Stimulated activated CD8-positive, alpha-beta memory T cell treated with anti-CD3 and anti-CD28 coated beads, Interleukin-15, amount 100 ng/mL, for 1 hour (primary cell): ENCODE measurements around the gene AUTS2.

ENCODE experiments used
- DNase-seq: peaks from one replicate; pipeline ENCODE4 v3.0.0-alpha.2; 2020; ENCODE audit warnings: low read depth

AUTS2 gene

DNA sequence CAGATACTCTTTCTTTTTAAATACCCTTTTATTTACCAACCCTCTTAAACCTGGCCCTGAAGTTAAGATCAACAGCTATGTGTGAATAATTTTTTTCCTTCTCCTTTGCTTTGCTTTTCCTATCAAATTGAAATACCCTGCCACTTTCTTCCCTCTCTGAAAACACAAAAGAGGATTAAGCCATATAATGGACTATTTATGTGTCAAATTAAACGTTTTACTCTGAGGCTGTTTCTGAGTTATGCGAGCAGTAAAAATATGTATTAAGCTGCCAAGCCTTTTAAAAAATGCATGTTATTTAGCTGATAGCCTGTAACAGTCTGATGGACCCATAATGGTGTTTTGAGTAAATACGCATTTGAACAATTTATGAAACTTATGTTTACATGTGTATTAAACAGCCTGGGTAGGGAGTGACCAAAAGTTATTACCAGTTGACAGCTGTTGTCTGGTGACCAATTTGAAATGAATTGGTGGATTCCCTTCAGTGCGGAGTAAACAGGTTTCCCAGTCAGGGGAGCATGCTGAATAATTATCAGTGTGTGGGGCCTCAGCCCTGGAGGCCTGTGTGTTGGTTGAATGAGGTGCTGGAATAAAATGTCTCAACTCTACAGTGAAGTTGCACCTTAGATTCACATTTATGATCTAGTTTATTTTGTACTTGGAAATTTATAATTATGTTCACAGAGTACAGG lies 89.6 kb downstream of the AUTS2 start:
- no peak for DNase-seq

DNA sequence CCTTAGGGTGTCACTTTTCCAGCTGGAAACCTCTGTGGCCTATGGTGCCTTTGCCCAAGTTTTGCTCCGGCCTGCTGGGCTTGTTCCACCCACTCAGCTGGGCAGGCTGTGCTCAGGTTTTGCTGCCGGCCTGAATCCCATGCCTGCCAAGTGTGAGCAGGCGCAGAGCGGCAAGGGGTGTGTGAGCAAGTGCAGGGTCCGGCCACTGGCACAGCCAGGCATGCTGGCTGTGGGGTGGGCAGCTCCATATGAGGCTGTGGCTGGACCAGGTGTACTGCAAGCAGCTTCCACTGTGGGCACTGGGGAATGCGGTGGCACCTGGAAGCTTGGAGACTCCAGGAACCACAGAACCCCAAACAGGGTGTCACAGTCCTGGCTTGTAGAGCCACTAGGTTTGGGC lies 92.1 kb downstream of the AUTS2 start:
- DNase-seq = no peak

DNA sequence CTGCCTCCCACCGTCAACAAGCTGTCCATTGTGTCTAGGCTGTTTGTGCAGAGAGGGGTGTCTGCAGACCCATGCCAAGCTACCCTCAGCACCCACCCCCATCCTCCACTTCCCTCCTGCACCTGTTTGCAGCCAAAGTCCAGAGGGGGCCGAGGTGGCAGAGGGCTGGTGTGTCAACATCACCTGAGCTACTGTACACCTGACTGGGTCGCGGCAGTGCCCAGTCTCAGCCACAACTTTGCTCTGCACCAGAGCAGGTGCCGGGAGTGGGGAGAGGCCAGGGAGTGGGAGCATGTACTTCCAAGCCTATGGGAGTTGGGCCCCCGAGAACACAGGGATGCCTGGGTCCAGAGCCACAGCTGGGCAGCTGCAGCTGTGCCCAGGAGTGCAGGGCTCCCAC lies 93.1 kb downstream of the AUTS2 start:
- no peak for DNase-seq

DNA sequence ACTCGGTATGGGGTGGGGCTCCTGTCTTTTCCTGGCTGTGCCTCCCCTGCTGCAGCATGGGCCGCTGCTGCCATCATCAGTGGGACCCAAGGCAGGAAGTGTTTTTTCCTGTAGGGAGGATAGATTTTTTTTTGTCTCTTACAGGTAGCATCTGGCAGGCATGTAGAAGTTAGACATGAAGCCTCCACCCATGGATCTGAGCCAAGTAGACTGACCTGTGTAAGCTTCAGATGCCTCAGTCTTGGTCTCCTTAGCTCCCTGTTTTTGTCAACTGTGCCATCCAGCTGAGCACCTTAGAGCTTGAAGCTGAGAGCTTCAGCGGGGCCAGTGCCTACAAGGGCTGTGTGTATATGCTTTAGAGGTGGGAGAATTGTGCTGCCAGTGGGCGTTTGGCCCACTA lies 93.5 kb downstream of the AUTS2 start:
- DNase-seq = no peak

DNA sequence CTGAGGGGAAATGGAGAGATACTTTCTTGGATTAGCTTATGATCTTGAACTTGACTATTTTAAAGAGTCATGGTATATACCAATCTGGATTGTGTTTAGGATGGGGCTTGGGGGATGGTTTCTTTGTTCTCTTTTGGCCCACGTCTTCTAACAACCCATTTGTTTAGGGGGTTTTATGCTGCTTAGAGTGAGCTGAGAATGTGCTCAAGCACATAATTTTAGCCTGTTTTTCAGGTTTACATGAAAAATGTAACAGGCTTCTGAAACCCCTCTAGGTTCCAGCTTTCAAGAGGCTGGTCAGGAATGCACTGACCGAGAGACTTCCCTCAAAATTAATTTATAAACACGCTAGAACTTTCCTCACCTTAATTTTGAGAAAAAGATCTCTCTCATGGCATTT lies 94.3 kb downstream of the AUTS2 start:
- no peak for DNase-seq

DNA sequence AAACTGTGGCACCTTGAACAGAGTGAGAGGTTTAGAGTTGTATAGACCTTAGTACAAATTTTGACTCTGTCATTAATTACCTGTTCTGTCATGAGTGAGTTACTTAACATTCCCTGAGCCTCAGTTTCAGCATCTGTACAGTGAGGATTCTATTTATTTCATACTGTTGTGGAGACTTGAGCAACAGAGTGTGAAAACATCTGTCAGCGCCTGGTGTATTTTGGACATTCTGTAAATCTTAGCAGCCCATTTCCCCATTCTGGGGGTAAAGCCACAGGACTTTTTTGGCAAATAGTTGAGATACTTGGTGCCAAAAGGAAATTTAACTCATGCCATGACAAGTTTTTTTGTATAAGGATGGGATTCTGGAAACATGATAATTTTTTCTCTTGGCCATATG lies 94.8 kb downstream of the AUTS2 start:
- DNase-seq = no peak

DNA sequence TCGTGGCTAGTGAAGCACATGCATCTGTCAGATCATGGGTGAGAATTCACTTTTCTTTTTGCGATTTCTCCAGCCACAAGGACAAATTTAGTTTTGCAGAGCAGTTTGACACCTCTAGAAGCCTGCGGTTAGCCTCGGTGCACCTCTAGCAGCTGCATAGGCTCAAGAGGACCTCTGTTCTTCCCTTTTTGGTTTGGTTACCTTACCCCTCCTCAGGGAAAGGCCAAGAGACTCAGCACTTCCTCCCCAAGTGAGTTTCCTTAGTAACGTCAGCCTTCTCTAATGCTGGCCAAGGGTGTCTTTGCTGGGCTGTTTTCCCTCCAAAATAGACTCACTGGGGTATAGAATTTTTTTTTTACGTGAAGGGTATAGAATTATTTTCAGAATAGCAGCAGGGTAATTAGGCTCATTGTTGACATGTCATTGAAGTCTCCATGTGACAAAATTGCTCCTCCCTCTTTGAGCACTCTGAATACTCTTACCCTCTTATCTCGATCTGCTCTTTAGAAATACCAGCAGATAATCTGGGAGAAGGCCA lies 97.8 kb downstream of the AUTS2 start:
- DNase-seq = no peak

DNA sequence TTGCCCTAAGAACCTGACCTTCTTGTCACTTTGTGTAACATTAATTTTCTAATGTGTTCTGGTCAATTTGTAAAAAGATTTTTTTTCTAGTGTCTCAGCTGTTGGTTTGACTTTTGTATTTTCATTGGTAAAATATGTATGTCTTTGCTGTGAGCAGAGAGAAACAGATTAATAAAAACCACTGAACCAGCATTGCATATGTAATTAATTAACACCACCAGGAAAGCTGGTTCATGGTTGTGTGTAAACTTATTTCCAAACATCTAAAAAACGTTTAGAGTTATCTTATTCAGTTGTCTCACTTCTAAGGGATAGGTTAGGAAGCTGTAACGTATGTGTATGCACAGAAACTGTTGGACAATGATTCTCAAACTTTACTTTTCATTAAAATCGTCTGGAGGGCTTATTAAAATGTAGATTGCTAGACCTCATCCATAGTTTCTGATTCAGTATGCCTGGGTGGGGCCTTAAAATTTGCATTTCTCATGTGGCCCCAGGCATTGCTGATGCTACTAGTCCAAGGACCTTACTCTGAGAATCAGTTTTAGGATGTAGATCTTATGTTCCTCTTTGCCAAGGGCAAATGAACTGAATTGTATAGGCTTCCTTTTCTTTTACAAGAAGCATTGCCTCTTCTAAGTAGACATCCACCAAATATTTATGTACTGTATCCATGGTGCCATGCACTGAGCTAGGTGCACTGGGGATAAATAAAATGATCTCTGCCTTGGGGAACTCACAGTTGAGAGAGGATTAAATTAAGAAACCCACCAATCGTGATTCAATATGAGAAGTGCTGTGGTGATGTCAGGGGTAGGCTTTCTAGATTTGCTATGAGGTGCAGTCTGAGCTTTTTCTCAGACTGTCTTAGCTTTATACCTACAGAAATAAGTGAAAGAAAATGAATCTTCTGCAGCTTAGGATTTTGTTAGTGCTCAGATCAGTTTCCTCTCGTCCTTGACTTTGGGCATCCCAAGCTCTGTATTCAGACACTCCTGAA lies 98.7 kb downstream of the AUTS2 start:
- DNase-seq = no peak

DNA sequence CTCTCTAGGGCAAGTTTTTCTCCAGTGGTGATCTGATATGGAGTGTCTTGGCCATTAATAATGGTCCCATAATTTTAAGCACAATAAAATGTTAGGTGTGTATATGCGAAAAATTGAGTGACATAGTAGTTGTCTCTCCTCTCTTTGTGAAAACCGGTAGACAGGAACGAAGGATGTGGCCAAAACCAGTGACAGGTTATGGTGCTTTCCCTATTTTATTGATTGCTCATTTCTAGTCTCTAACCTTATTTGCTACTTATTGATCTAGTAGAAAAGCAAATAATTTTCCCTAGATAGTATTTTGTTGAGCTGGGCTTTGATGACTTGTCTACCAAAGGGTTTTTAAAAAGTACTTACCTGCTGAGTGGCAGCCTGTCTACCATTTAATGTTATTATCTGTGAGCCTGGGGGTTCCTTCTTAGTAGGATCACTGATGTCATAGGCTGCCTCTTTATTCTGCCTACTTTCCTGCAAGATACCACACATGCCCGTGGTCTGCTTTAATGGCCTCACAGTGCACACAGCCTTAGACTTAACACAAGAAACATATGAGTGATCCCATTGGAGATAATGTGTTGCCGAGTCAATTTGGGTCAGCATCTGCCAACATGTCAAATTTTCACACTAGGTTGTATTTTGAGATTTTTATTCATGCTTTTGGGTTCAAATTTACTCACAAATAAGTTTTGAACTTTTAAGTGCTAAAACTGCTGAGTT lies 100.0 kb downstream of the AUTS2 start:
- DNase-seq = no peak

DNA sequence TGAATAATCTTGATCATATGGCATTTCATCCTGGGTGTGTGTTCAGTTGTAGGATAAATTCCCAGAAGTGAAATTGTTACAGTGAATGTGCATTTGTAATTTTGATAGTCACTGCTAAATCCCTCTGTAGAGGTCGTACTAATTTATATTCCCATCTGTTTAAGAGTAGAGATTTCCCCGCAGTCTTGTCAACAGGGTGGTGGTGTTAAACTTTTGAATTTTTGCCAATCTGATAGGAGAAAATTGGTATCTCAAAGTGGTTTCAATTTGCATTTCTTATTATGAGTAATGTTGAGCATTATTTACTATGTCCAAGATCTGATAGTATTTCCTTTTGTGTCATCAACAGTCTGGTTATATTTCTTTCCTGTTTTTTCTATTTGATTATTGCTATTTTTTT lies 101.7 kb downstream of the AUTS2 start:
- no peak for DNase-seq

DNA sequence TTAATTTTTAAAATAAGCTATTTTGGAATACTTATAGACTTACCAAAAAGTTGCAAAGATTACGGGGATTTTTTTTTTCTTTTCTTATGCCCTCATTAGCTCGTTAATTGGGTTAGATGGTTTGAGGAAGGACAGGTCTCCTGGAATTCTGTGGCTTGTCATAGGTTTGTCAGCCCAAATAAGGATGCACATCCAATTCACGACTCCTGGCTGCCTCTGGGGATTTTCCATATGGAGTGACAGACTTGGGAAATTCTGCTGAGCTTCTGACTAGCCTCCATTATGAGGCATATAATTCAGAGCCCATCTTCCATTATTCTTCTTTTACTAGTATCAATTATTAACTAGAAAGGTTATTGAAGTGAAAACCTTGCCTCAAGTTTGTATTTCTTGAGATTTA lies 102.1 kb downstream of the AUTS2 start:
- no peak for DNase-seq

DNA sequence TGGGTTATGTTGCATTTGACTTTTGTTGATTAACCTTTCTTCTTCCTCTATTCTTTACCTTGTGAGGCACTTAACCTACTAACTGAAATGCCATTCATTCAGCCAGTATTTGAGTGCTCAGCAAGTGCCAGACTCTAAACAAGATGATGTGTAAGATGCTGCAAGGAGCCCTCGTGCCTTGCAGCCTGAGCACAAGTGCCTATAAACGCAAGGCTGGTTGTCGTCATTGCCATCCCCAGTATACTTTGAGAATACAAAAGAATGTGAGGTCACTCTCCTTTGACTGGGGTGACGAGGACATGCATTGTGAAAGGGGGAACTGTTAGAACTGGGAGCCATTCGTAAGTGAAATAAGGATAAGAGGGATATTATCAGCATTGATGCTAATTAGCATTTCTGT lies 103.0 kb downstream of the AUTS2 start:
- DNase-seq = no peak

DNA sequence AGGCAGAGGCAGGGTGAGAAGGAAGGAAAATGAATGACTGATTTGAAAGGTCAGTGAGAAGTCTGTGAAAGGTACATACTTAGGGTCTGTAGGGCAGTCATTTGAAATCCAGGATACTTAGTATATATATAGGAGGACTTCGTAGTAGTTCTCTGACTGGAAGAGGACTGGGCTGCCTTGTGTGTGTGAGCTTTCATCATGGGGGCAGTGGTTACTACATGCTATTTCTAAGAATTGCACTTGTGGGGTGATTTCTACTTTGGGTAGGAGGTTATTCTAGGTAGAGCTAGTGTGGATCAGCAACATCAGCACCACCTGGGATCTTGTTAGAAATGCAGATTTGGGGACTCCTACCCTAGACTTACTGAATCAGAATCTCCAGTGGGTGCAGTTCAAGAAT lies 104.1 kb downstream of the AUTS2 start:
- DNase-seq = no peak

DNA sequence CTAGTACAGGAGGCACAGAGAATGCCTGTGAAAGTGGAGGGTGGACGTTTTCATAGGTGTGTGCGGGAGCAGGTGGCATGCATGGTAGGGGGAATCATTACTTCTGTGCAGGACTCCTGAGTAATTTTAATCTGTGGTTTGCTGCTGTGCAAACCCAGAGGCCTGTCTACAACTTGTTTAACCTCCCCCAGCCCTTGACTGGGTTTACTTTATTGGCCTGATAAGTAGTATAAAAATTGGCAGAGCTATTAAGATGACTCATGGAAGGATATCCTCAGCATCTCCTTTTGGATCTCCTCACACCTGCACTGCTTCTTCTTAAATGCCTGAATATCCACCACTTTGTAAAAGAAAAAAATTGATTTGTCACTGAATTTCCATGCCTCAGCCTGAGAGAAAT lies 104.8 kb downstream of the AUTS2 start:
- DNase-seq = no peak

DNA sequence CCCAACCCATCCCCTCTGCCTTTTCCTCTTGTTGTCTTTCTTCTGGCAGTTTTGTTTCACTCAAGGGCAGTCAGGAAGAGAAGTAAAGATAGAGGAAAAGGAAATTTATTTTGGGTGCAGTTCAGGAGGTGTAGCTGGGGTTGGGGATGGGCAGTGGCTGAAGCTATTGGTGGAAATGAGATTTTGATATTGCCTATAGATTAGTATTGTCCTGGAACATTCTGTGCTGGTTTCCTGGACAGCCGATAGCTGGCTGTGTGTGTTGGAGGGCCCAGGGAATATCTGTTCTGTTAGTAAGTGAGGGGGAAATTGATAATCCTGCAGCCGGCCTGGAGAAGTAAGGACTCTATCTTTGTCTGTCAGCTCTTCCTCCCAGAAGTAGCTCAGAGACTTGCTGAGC lies 107.8 kb downstream of the AUTS2 start:
- DNase-seq = no peak

DNA sequence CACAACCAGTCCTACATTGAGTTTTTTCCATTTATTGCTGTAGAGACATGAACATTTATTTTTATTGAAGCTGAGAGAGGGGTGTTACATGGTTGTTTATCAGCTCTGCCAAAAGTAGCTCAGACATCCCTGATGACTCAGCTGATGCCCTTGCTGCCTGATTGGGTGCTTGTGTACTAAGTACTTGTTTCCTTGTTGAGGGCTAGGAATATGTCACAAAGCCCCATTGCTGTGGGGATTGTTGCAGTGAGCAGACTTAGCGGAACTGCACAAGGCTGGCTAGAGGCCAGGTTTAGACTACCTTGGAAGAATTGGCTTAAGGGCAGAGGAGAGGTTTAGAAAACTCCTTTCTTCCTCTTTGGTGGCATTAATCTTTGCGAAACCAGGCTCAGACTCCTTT lies 110.6 kb downstream of the AUTS2 start:
- no peak for DNase-seq

DNA sequence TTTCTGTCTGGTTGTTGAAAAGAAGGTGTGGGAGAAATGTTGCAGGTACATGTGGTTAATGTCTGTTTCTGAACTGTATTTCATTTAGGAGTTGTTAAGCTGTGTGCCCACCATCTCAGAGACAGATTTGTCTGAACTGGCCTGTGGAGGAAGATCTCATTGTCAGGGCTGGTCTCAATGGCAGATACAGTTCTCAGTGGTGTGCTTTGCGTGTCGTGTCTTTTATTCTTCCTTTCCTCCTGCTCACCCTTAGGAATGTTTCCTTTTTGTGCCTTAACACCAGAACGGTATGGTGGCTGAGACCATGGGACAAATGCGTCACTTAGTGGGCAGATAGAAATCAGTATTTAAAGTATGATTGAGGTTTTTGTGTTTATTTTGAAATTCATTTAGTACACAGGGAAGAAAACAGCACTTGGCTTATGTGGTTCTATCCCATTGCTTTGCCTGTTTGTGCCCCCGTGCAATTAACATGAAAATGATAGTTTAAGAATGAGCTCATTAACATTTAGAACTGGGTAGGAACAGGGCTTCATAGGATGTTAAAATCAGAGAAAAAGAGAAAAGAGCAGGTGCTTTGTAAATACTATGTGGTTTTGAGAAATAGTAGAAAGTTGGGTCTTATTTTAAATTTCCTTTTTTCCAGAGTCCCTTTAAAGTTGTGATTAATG lies 112.6 kb downstream of the AUTS2 start:
- no peak for DNase-seq

DNA sequence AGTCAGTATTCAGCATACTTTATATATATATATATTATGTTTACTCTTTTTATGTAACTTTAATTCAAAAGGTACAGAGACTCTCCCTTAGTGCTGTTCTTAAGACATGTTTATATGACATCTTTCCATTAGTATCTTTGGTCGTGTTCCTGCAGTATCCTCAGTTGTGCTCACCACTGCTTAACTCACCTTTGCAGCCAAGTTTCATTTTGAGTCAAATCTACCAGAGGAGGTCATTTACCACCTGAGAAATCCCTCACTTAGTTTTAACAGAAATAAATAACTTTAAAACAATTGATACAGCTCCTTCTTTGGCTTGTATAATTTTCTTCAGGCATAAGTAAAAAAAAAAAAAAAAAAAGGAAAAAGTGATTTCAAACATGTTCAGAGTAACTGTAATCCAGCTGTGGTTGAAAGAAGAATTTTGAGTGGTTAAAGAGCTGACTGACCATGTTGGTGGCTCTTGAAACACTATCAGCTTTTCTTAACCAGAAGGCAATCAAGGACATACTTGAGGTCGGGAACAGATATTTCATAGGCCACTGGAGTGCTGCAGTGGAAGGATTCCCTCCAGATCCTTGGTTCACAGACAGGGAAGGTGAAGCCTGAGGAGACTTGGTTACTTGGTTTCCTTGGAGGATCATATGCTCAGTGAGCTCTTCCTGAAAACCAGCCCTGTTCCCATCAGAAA lies 116.8 kb downstream of the AUTS2 start:
- no peak for DNase-seq

DNA sequence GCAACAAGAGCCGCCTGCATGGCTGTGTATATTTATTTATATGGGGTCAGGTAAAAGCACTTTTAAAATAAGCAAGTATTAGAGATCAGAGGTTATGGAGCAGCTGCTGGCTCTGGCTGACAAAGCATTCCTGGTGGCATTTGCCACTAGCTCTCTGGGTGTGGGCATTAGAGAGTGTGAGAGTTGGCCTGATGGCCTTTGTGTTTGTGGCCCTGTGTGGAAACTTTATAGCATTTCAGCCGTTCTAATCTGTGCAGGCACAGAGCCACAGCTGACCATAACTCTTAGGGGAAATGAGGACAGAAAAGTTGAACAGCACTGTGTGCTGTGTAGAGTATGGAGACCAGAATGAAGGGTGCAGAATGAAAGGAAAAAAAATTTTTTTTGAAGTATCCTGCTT lies 118.9 kb downstream of the AUTS2 start:
- no peak for DNase-seq

DNA sequence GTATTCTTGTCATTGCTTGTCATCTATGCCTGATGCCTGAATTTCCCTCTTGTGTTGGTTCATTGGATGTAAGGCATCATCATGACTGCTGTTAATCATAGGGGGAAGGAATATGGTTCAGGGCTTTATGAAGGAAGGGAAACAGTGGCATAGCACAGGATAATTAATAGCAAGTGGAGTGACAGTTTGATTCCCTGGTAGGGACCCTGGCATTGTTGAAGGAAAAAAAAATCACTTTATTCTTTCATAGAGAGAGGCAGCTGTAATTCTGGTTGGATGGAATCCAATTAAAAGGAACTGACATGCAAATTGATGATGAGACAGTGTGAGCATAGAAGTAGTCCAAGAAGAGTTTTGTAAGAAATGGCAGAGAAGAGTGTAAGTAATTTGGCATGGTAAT lies 121.4 kb downstream of the AUTS2 start:
- no peak for DNase-seq

DNA sequence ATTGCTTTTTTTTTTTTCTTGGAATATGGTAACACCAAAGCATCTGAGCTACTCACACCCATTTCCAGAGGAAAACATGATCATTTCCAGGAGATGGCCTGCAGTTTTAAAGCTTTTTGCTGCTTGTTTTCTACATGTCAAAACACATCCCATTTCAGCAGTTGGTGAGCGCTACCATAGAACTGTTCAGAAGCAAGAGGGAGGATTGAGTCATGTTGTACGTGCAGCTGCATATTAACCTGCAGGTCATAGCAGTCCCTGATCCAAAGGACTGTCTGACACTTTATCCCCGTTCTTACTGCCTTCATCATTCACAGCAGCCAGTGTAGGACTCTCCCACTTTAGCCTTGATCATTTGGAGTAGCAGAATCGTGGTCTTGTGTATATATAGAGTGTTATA lies 124.6 kb downstream of the AUTS2 start:
- DNase-seq = no peak
